GM19463 (cell line): ENCODE data around the gene PRR20B.
"Not testable (repeated sequence)": the region's sequence is repeated elsewhere in the genome, so short reads cannot be mapped to it uniquely, and the experiment has no call there.

Source experiments
- ATAC-seq: cut with Tn5 transposase; IDR thresholded peaks from one replicate; pipeline ENCODE4 v1.9.1; 2021; ENCODE audit warnings: mild to moderate bottlenecking, moderate library complexity; ENCODE audit not compliant: unreplicated experiment

PRR20B gene

GRCh38 chr13:57147188-57147587 is at the start of gene PRR20B:
Gene PRR20B (plus strand): TSS chr13:57147488. CDS start chr13:57147875, 387 bp downstream.
- not testable (repeated sequence) for ATAC-seq

GRCh38 chr13:57114945-57115344 is 32.3 kb upstream of the PRR20B start:
- ATAC-seq: no peak

GRCh38 chr13:57123681-57124080 is 23.6 kb upstream of the PRR20B start:
- no peak for ATAC-seq

- ATAC-seq: no peak
Measured at GRCh38 chr13:57128909-57129308, 18.4 kb upstream of the PRR20B start.

- no peak for ATAC-seq
Measured at GRCh38 chr13:57136093-57136492, 11.2 kb upstream of the PRR20B start.

- no peak for ATAC-seq
Measured at GRCh38 chr13:57137585-57137984, 9.7 kb upstream of the PRR20B start.

GRCh38 chr13:57138988-57139387 is 8.3 kb upstream of the PRR20B start:
- ATAC-seq: no peak

GRCh38 chr13:57139781-57140180 is 7.5 kb upstream of the PRR20B start:
- ATAC-seq: not testable (repeated sequence)

GRCh38 chr13:57140235-57140968 is 6.9 kb upstream of the PRR20B start, which contains the start of gene PRR20A:
Gene PRR20A (plus strand): TSS chr13:57140918. CDS start chr13:57141305, 387 bp downstream.
- not testable (repeated sequence) for ATAC-seq

- ATAC-seq: not testable (repeated sequence)
Measured at GRCh38 chr13:57148106-57148505, 818 bp downstream of the PRR20B start.

GRCh38 chr13:57153761-57154160 is 6.5 kb downstream of the PRR20B start, which contains the start of gene PRR20C:
Gene PRR20C (plus strand): TSS chr13:57154061. CDS start chr13:57154448, 387 bp downstream.
- not testable (repeated sequence) for ATAC-seq

GRCh38 chr13:57160332-57160731 is 13.0 kb downstream of the PRR20B start, which contains the start of gene PRR20D:
Gene PRR20D (plus strand): TSS chr13:57160632. CDS start chr13:57161019, 387 bp downstream.
- not testable (repeated sequence) for ATAC-seq

GRCh38 chr13:57166897-57167296 is 19.6 kb downstream of the PRR20B start, which contains the start of gene PRR20E:
Gene PRR20E (plus strand): TSS chr13:57167197. CDS start chr13:57167584, 387 bp downstream.
- not testable (repeated sequence) for ATAC-seq

GRCh38 chr13:57191667-57192066 is 44.4 kb downstream of the PRR20B start:
- no peak for ATAC-seq
